Suprapubic skin (tissue), 4 donors: ENCODE measurements around the gene RIIAD1. TPM values are rescaled to one million over a fixed set of nuclear protein-coding genes. Genes with fewer than 3 reads are reported as not detected.
"Not testable (repeated sequence)": the region's sequence is repeated elsewhere in the genome, so short reads cannot be mapped to it uniquely, and the experiment has no call there.

Experiments
- DNase-seq, 2 donors: peaks; one replicate each; pipeline ENCODE4 v3.0.0-alpha.2; 2019; ENCODE audit warnings: low spot score in 2 of 2
- H3K27ac ChIP-seq: fragments of 200-600 bp; sonication (generic); one replicate; pipeline ENCODE4 v1.5.1; 2019
- H3K27me3 ChIP-seq: fragments of 200-600 bp; sonication (generic); one replicate; pipeline ENCODE4 v1.5.1; 2019
- H3K36me3 ChIP-seq: fragments of 200-600 bp; sonication (generic); one replicate; pipeline ENCODE4 v1.5.1; 2019
- H3K4me1 ChIP-seq: fragments of 200-600 bp; sonication (generic); one replicate; pipeline ENCODE4 v1.5.1; 2019
- H3K4me3 ChIP-seq: fragments of 200-600 bp; sonication (generic); one replicate; pipeline ENCODE4 v1.5.1; 2019; ENCODE audit warnings: mild to moderate bottlenecking
- H3K9me3 ChIP-seq: fragments of 200-600 bp; sonication (generic); one replicate; pipeline ENCODE4 v1.5.1; 2019
- CTCF ChIP-seq, 2 donors: fragments of 200-600 bp in 1 of 2; fragments of 450-650 bp in 1 of 2; sonication (generic) in 1 of 2; IDR thresholded peaks; one replicate each; pipeline ENCODE4 v1.5.1; 2016 to 2019; ENCODE audit warnings: antibody characterized with exemption in 2 of 2, mild to moderate bottlenecking in 1 of 2, moderate library complexity in 1 of 2
- EP300 ChIP-seq: sonication (generic); formaldehyde crosslinking; IDR thresholded peaks from one replicate; pipeline ENCODE4 v1.6.1; 2017; ENCODE audit warnings: antibody characterized with exemption
- POLR2A ChIP-seq, 2 donors: fragments of 450-650 bp; IDR thresholded peaks; one replicate each; pipeline ENCODE4 v1.6.1; 2017; ENCODE audit warnings: antibody characterized with exemption in 2 of 2, mild to moderate bottlenecking in 2 of 2, moderate library complexity in 2 of 2
- POLR2AphosphoS5 ChIP-seq, 3 donors: sonication (generic); formaldehyde crosslinking; IDR thresholded peaks; one replicate each; pipeline ENCODE4 v1.6.1; 2017; ENCODE audit warnings: antibody characterized with exemption in 3 of 3
- whole genome bisulfite sequencing: methylation state at CpG from one replicate; pipeline ENCODE4 v1.1.5; 2018; 5-methylcytosine and 5-hydroxymethylcytosine counted together
- total RNA-seq, 4 donors: library from RNA; depleted of rRNA; stranded (reverse); fragments of >200 nt; gene quantifications; one replicate each; pipeline ENCODE4 v1.1.0, GENCODE V29; 2016

Gene RIIAD1
- total RNA-seq, 4 donors from 2014 or later = not detected

- Histone ChIP-seq H3K4me1 (peaks cover 19% of the 10 kb centered on the region), H3K9me3 (no peaks in the 10 kb centered on the region), H3K27ac (no peak overlapping the region), H3K4me3 (no peak overlapping the region), H3K36me3 (no peaks in the 10 kb centered on the region), H3K27me3 (peaks cover 11% of the 10 kb centered on the region)
- WGBS = 54% methylated on average over 3 of the region's 3 CpGs
- no peak for DNase-seq
- TF ChIP-seq POLR2A (IDR thresholded peaks at IDR 0.05) (no peak), EP300 (no peak), CTCF (IDR thresholded peaks at IDR 0.05) (no peak), POLR2AphosphoS5 (IDR thresholded peaks at IDR 0.05) (no peak)
Measured at GRCh38 chr1:151723726-151724370, 2.5 kb downstream of the RIIAD1 start.

GRCh38 chr1:151728151-151729054, 7.1 kb downstream of the RIIAD1 start:
- Histone ChIP-seq H3K36me3 (no peaks in the 10 kb centered on the region), H3K9me3 (no peaks in the 10 kb centered on the region), H3K27me3 (peaks cover 11% of the 10 kb centered on the region), H3K4me3 (no peak overlapping the region), H3K4me1 (no peaks in the 10 kb centered on the region), H3K27ac (no peak overlapping the region)
- peak in 1 of 2 donors; percentile 61 for DNase-seq
- TF ChIP-seq CTCF (IDR thresholded peaks at IDR 0.05) (no peak), POLR2A (IDR thresholded peaks at IDR 0.05) (no peak), EP300 (no peak), POLR2AphosphoS5 (IDR thresholded peaks at IDR 0.05) (no peak)
- 49% methylated on average over 19 of the region's 19 CpGs for WGBS

GRCh38 chr1:151729157-151729965, 8.0 kb downstream of the RIIAD1 start:
- Histone ChIP-seq H3K4me1 (no peaks in the 10 kb centered on the region), H3K9me3 (no peaks in the 10 kb centered on the region), H3K4me3 (no peak overlapping the region), H3K27ac (no peak overlapping the region), H3K27me3 (peaks cover 8% of the 10 kb centered on the region), H3K36me3 (no peaks in the 10 kb centered on the region)
- 76% methylated on average over 10 of the region's 10 CpGs for WGBS
- TF ChIP-seq POLR2AphosphoS5 (IDR thresholded peaks at IDR 0.05) = no peak
- TF ChIP-seq EP300 = no peak
- no peak for TF ChIP-seq CTCF (IDR thresholded peaks at IDR 0.05)
- TF ChIP-seq POLR2A (IDR thresholded peaks at IDR 0.05) = no peak
- DNase-seq = peak in 1 of 2 donors; percentile 29

- peak in 1 of 2 donors; percentile 20 for DNase-seq
- Histone ChIP-seq H3K27me3 (peaks cover 8% of the 10 kb centered on the region), H3K9me3 (no peaks in the 10 kb centered on the region), H3K27ac (no peak overlapping the region), H3K4me1 (peaks cover 2% of the 10 kb centered on the region), H3K36me3 (no peaks in the 10 kb centered on the region), H3K4me3 (no peak overlapping the region)
- no peak for TF ChIP-seq POLR2AphosphoS5 (IDR thresholded peaks at IDR 0.05)
- no peak for TF ChIP-seq EP300
- no peak for TF ChIP-seq POLR2A (IDR thresholded peaks at IDR 0.05)
- 94% methylated on average over 4 of the region's 4 CpGs for WGBS
Measured at GRCh38 chr1:151729966-151730291, 8.6 kb downstream of the RIIAD1 start.

GRCh38 chr1:151733126-151733525, 11.8 kb downstream of the RIIAD1 start:
- H3K36me3 ChIP-seq = no peaks in the 10 kb centered on the region
- no peaks in the 10 kb centered on the region for H3K9me3 ChIP-seq
- no peak overlapping the region for H3K4me3 ChIP-seq
- DNase-seq = no peak
- peaks cover 4% of the 10 kb centered on the region for H3K4me1 ChIP-seq
- no peak for TF ChIP-seq CTCF (IDR thresholded peaks at IDR 0.05)
- TF ChIP-seq EP300 = no peak
- no peak for TF ChIP-seq POLR2AphosphoS5 (IDR thresholded peaks at IDR 0.05)
- no peak for TF ChIP-seq POLR2A (IDR thresholded peaks at IDR 0.05)
- WGBS = 86% methylated on average over 3 of the region's 3 CpGs
- H3K27ac ChIP-seq = no peak overlapping the region
- H3K27me3 ChIP-seq = no peaks in the 10 kb centered on the region

GRCh38 chr1:151733995-151734394, 12.7 kb downstream of the RIIAD1 start:
- 92% methylated on average over 9 of the region's 9 CpGs for WGBS
- H3K4me1 ChIP-seq, H3K27ac ChIP-seq, H3K9me3 ChIP-seq, H3K36me3 ChIP-seq, H3K27me3 ChIP-seq, H3K4me3 ChIP-seq: not testable (repeated sequence)
- peak in 1 of 2 donors; percentile 1 for DNase-seq
